Dermis microvascular lymphatic vessel endothelial cell (primary cell): Measurements from ENCODE around the gene CTNNA1. TPM values are rescaled to one million over a fixed set of nuclear protein-coding genes. Genes with fewer than 3 reads are reported as not detected.

Experiments
- DNase-seq, 2 donors: peaks; one replicate each; pipeline versions ENCODE4 v3.0.0 to v3.0.0-alpha.2; 2010; ENCODE audit warnings: low read depth in 2 of 2
- total RNA-seq: library from RNA; depleted of rRNA; stranded (reverse); fragments of >200 nt; gene quantifications from 2 replicates; pipeline ENCODE4 v1.2.1, GENCODE V29; 2014

Gene CTNNA1
- total RNA-seq, 1 donor from 2014 or later: 515 TPM

DNA sequence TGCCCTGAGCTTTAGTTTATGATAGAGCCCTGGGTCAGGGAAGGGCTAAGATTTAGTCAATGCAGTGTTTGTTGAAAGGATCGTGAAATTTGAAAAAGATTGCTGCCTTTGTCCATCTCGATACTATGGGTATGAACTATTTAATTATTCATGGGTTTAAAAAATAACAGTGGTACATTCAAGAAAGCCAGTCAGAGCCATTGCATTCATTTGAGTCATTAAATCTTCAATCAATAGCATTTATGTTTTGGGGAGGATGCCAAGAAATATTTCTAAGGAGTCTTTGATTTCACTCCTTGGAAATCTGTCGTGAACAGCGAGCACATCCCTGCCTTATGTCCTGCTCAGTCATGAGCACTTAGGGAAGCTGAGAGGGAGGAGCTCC, 176.3 kb downstream of the CTNNA1 start:
- DNase-seq: no peak

DNA sequence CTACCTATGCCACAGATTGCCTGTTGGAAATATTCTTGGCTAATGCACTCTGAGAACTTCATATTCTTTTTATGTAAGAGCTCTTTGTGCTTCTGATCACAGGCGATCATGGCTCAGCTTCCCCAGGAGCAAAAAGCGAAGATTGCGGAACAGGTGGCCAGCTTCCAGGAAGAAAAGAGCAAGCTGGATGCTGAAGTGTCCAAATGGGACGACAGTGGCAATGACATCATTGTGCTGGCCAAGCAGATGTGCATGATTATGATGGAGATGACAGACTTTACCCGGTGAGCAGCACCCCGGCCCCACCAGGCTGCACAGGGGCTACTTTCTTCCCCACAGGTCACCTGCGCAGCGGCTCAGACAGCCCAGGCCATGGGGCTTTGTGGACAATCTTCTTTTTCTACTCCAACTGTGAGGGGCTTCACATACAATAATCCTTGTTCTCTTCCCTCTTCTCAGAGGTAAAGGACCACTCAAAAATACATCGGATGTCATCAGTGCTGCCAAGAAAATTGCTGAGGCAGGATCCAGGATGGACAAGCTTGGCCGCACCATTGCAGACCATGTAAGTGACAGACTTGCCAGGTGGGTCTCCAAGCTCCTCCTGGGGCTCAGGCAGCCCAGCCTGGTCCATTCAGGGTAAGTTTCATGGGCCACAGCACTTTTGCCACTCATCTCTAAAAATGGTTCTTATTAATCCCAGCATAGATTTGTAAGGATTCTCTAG, 177.3 kb downstream of the CTNNA1 start:
- DNase-seq: no peak

DNA sequence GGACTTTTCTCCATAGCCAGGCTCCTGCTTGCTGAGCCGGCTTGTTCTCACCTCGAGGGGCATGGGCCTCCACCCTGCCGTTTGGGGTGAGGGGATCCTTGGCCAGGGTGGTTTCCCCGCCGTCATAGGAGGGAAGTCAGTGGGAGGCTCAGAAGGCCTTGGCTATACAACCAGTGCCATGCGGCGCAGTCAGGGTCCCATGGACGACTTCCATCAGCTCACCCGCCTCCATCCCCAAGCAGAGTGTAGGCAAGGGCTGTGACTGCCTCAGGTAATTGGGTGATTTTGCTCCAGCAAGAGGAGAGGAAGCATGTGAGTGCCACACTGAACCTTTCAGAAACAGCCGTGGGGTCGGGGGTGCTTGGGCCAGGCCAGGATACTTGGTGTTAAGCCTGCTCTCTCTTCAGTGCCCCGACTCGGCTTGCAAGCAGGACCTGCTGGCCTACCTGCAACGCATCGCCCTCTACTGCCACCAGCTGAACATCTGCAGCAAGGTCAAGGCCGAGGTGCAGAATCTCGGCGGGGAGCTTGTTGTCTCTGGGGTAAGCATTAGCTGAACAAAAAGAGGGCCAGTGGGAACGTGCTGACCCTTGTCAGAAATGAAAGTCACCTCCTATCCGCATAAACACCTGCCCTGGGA, 179.1 kb downstream of the CTNNA1 start:
- DNase-seq: peak in 1 of 2 donors; percentile 18

DNA sequence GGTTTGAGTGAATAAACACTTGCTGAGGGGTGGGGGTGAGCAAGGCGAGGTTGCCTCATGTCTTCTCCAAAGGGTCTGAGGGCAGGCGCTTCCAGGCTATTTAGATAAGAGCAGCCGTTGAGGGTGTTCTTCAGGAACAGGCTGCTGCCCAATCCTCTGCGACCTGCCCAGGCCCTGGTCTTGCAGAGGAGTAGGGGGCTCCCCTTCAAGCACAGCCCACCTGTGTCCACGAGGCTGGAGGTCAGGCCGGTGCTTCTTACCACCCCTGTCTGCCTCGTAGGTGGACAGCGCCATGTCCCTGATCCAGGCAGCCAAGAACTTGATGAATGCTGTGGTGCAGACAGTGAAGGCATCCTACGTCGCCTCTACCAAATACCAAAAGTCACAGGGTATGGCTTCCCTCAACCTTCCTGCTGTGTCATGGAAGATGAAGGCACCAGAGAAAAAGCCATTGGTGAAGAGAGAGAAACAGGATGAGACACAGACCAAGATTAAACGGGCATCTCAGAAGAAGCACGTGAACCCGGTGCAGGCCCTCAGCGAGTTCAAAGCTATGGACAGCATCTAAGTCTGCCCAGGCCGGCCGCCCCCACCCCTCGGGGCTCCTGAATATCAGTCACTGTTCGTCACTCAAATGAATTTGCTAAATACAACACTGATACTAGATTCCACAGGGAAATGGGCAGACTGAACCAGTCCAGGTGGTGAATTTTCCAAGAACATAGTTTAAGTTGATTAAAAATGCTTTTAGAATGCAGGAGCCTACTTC, 180.5 kb downstream of the CTNNA1 start:
- DNase-seq: no peak

DNA sequence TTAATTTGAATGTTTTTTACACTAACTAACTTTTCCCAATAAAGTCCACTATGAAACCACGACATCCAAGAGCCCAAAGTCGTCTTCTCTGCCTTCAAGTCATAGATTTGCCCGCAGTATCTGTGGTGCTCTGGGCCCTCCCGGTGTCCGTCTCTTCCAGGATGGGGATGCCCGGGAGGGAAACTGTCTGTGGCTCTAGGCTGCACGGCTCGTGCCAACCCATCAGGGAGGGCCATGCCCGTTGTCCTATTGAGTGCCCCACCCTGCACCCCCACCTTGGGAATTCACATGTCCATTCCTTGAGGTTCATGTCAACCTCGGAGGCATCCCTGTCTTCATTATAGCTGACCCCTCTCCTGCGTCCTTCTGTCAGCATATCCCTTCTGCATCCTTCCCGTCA, 181.7 kb downstream of the CTNNA1 start:
- no peak for DNase-seq

DNA sequence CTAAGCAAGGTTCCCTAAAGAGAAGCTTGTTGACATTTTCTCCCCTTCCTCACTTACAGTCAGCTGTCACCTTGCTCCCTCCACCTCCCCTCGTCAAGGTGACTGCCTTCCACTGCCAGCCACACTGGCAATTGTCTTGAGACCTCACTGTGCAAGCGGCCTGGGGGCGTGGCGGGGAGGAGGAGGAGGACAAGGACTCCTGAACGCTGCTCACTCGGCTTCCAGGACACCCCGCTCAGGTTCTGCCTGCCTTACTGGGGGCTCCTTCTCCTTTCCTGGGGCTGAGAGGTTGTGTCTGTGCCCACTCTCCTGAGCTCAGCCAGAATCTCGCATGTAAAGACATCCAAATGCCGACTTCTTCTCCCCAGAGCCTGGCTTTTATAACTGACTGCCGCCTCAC, 182.2 kb downstream of the CTNNA1 start:
- DNase-seq: no peak

DNA sequence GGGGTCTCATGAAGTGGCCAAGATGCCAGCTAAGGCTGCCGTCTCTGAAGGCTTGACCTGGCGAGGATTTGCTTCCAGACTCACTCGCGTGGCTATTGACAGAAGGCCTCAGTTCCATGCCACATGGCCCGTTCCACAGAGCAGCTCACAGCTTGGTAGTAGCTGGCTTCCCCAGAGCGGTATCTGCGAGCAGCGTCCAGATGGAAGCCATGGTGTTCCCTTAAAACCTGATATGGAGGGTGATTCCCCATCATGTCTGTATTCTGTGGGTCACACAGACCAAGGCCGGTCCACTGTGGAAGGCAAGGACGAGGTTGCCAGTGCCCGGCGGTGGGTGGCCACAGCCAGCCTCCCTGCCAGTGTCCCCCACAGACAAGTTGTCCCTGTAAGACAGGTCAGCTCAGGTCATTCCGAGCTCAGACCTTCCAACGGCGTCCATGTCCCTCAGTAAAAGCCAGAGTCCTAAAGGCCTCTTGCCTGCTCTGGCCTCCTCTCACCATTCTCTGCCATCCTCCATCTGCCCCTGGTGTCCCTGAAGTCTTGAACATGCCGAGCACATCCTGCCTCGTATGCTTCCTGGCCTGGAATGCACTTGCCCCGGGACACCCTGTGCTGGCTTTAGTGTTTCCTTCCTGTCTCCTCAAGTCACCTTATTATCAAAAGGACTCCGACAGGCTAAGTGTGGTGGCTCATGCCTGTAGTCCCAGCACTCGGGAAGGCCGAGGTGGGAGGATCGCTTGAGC, 183.2 kb downstream of the CTNNA1 start:
- peak in 1 of 2 donors; percentile 38 for DNase-seq

DNA sequence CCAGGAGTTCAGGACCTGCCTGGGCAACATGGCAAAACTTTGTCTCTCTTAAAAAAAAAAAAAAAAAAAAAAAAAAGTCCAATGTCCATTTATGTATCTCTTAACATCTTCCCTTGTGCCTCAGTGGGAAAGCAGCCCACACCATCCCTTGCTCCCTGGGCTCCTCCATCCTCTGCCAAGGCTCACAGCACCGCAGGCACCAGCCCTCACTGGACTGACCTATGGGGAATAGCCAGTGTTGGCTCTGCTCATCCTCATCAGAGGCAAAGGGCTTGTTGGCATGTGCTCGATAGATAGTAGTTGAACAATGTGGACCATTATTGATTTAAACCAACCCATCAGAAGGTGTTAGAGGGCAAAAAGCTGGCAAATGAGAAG, 183.7 kb downstream of the CTNNA1 start:
- no peak for DNase-seq

DNA sequence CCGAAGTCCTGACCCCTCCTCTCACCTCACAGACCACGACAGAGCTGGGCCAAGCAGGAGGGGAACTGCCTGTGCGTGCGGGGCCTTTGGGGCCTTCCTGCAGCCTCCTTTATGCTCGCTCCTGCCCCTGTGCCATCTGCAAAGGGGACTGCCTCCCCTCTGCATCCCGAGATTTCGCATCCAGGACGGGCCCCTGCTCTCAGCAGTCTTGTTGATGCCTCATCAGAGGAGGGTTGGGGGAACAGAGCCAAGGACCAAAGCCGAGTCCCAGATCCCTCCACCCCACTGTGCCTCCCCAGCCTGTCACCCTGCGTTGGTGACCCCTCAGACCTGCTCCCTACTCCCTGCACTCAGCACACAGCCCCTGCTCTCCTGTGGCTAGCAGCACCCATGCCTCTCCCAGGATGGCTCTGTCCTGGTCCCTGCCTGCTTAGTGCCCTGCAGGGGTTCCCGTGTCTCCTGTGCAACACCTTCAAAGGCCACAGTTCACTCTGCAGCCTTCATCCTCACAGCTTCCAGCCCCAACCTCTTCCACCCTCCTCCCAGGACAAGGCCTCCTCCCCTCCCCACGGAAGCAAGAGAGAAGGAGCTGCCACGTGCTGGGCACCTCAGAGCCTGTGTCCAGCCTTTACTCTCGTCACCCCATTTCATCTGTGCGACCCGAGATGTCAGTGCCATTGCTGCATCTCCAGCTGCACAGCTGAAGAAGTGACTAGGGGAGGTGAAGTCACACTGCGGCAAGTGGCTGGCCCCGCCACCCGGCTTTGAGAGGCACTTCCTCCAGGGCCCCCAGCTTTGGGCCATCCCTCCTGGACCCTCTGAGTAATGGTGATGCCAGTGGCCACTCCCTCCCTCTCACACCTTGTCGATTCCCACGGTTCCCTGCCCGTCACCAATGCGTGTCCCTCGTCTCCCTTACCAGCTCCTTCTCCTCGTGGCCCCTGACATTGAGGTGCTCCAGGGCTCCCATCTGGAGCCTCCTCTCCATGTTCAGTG, 184.5 kb downstream of the CTNNA1 start:
- DNase-seq: no peak

DNA sequence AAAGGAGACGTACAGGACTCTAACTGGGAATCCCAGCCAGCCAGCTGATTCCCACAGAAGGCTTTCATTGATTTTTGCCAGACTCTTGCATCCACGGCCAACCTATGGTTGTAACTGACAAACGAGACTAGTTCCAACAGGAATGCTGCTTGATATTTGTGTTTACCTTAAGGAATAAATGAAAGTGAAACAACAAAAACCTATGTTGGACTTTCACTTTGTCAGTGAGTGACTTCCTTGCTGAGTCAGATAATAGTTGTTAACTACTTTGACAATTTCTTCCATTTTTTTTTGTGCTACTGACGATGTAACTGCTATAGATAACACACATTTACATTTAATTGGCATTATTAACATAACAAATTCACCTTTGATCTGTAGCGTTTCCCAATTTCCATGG, 185.3 kb downstream of the CTNNA1 start:
- DNase-seq: no peak

DNA sequence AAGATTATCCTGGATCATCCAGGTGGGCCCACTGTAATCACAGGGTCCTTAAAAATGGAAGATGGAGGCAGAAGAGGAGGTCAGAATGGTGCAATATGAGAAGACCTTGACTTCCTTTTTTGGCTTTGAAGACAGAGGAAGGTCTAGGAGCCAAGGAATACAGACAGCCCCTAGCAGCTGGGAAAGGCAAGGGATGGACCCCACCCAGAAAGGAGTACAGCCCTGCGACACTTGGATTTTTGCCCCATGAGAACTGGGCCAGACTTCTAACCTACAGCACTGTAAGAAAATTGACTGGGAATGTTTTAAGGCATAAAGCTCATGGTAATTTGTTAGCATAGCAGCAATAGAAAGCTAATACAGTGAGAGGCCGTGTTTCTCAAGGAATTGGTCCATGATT, 188.8 kb downstream of the CTNNA1 start:
- DNase-seq: no peak

DNA sequence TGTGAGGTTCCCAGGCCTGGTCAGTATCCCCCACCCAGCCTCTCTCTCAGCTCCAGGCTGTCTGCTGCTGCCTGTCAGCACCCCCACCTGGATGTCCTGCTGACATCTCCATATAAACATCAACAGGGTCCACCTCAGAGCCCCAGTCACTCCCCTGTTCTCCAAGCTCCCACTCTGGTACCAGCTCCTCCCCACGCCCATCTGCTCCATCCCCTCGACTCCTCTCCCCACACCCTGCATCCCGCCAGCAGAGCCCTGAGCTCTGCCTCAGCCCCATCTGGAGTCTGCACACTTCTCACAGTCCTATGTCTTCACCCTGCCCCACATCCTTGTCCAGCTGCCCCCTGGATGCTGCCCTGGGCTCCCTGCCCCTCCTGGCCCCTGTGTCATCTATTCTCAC, 189.6 kb downstream of the CTNNA1 start:
- DNase-seq: no peak

DNA sequence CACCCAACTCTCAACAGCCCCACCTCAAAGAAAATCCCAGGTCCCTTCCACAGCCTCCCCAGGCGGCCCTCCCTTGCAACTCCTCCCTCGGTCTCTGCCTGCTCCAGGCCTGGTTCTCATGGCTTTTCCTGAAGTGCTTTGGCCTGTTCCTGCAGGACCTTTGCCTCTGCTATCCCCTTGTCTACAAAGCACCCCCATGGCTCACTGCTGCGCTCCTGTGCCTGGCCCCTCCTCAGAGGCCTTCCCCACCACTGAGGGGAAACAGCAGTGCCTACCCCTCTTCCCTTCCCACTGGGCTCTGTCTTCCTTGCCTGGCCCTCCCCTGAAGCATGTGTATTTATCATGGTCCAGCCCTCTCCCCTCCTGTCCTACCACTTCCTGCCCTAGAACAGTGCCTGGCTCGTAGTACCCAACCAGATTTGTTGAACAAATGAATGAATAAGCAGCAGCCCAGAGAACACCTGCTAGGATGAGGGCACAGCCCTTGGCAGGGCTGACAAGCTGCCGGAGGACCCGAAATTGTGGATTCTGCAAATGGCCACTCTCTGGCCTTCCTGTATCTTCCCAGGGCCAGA, 190.5 kb downstream of the CTNNA1 start:
- DNase-seq: no peak

DNA sequence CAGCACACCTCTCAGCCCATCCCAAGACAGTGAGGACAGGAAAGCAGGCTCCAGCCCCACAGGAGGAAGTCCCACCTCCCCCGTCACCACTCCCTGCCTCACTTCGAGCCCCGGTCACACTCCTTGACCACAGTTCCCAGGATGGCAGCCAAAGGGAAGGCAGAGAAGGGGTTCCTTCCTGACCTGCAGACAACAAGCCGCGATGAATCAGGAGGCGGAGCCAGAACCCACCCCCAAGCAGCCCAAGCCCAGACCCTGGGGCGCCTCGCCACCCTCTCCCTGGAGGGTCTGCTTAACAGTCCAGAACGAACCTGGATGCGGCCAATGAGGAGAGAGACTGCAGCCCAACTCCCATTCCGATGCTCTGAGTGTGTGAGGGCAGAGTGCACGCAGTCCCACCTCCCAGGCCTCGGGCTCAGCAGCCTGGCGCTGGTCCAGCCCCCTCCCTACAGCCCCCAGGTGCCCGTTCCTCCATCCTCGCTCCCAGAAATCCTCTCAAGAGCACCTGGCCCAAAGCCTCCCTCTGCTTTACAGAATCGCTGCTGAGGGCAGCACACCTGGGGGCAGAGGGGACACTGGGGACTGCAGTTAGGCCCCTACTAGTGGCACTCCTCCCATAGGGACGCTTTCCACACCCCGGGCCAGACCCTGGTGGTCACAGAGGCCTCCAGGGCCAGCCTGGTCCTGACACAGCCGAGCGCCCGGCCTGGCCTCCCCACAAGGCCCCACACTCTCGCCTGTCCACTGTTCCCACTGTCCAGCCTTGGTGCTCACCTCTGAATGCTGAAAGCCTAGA, 191.5 kb downstream of the CTNNA1 start:
- no peak for DNase-seq

DNA sequence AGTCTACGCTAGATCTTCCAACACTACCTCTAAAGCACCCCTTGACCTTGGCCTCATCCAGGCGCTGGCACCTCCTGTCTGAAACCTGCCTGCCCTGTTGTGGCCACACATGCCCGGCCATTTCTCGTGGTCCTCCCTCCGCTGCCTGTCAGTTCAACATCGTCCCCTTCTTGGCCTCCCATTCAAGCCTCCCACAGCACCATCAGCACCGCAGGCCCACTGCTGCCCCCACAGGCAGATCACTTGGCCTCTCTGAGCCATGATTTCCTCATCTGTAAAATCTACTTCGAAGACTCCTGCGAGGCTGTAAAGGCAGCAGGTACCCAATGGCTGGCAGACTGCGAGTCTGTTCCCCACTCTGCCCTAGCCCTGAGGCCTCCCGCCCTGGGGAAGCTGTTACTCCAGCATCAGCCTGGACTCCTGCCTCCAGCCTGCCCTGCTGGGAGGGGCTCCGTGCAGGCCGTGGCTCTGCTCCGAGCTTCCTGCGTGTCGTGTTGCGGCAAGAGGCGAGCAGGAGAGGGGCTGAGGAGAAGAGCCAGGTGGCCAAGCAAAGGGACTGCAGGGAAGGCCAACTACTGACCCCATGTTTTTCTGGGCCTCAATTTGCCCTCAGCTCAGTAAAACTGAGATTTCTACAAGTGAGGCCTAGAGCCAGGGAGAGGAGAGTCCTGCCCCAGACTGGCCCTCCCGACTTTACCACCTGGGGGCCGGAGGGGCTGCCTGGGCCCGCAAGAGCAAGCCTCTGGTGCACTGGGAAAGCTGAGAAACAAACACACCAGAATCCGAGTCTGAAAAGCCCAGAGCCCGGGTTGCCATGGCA, 192.4 kb downstream of the CTNNA1 start:
- DNase-seq: no peak

DNA sequence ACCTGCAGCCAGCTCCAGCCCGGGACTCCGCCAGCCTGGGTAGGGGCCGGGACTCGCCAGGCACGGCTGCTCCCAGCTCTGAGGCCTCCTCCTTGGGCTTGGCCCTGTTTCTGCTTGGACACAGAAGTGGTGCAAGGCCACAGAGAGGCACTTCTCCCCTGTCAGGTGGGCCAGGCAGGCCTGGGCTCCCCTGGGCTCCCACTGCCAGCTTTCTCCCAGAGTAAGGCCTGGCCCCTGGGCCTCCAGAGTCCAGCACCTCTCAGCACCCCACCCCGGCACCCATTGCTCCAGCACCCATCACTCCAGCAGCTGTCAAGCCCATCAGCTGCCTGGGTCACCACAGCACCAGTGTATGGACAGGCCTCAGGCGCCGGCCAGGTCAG, 193.0 kb downstream of the CTNNA1 start:
- DNase-seq: no peak

DNA sequence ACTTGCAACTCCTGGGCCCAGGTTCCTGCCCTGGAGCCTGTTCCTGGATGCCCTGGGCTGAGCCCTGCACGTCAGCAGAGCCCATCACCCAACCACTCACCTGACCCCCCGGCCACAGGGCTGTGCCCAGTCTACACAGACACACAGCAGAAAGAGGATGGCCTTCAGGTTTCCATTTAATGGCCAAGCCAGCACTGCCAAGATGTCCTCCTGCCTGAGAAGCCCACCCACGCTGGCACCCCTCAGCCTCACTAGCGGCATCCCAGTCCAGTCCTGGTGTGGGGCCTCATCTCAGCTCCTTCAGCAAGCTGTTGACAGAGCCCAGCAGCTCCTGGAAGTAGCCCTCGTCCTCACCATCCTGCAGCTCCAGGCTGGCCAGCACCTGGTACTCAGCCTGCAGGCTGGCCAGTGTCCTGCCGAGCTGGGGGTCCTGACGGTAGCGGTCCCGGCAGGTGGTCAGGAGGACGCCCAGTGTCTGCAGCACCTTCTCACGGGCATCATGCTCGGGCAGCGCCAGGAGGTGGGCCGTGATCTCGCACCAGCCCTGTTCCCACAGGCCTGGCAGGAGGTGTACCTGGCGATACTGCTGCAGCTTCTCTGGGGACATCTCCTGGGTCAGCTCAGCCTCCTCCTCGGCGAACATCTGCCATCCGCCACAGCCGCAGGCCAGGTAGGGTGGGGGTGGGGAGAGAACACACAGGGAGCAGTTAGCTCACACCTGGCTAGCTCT, 193.8 kb downstream of the CTNNA1 start:
- no peak for DNase-seq

DNA sequence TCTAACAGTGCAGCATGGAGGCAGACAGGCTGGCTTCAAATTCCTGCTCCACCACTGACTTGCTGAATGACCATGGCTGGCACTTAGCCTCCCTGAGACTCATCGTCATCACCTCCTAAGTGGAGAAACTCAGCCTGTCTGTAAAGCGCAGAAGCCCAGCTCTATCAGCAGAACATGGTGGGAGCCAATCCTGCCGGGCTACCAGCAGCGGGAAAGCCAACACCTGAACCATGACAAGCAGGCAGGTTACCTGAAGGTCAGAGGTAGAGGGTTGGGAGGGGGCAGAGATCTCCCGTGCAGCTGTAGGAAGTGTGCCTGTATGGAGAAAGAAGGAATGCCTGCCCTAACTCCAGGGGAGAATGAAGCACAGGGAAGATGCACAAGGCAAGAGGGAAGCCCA, 194.6 kb downstream of the CTNNA1 start:
- DNase-seq: no peak
